Loucy (cell line): ENCODE data around the gene ZNRF1.

ENCODE experiments used
- H2AFZ ChIP-seq: fragments of 200-600 bp; sonication (generic); 2 replicates; pipeline ENCODE4 v1.6.0; 2016; ENCODE audit warnings: antibody characterized with exemption, mild to moderate bottlenecking, low read length, moderate library complexity
- H3F3A ChIP-seq: fragments of 200-600 bp; 2 replicates; pipeline ENCODE4 v1.6.0; 2016; ENCODE audit warnings: antibody characterized with exemption, low read depth, mild to moderate bottlenecking
- H3K27me3 ChIP-seq: fragments of 200-600 bp; sonication (generic); 2 replicates; pipeline ENCODE4 v1.6.1; 2014; ENCODE audit warnings: low read length, mild to moderate bottlenecking; ENCODE audit not compliant: insufficient read depth, poor library complexity, severe bottlenecking
- H3K36me3 ChIP-seq: fragments of 200-600 bp; sonication (generic); 2 replicates; pipeline ENCODE4 v1.6.1; 2016; ENCODE audit warnings: low read length; ENCODE audit not compliant: insufficient read depth
- H3K4me1 ChIP-seq: fragments of 200-600 bp; sonication (generic); 2 replicates; pipeline ENCODE4 v1.5.1; 2014; ENCODE audit warnings: low read length, mild to moderate bottlenecking; ENCODE audit not compliant: insufficient read depth, poor library complexity, severe bottlenecking
- H3K4me2 ChIP-seq: fragments of 200-600 bp; sonication (generic); 2 replicates; pipeline ENCODE4 v1.6.0; 2014; ENCODE audit warnings: antibody characterized with exemption, low read length, low read depth, mild to moderate bottlenecking; ENCODE audit not compliant: poor library complexity, severe bottlenecking
- H3K4me3 ChIP-seq: fragments of 200-600 bp; sonication (generic); 2 replicates; pipeline ENCODE4 v1.5.1; 2014; ENCODE audit warnings: low read length, mild to moderate bottlenecking, mixed read lengths; ENCODE audit not compliant: poor library complexity, severe bottlenecking
- H3K79me2 ChIP-seq: fragments of 200-600 bp; sonication (generic); 2 replicates; pipeline ENCODE4 v1.6.1; 2014; ENCODE audit warnings: low read length; ENCODE audit not compliant: insufficient read depth
- H3K9ac ChIP-seq: fragments of 200-600 bp; sonication (generic); 2 replicates; pipeline ENCODE4 v1.6.0; 2014; ENCODE audit warnings: mild to moderate bottlenecking, low read depth, low read length, moderate library complexity; ENCODE audit not compliant: poor library complexity, severe bottlenecking
- H3K9me2 ChIP-seq: fragments of 200-600 bp; sonication (generic); replicated peaks from 2 replicates; pipeline ENCODE4 v1.6.1; 2016; ENCODE audit warnings: low read depth, low read length, mixed read lengths
- H3K9me3 ChIP-seq: fragments of 200-600 bp; sonication (generic); 2 replicates; pipeline ENCODE4 v1.6.1; 2014; ENCODE audit warnings: mild to moderate bottlenecking, antibody characterized with exemption, low read length, low read depth; ENCODE audit not compliant: insufficient read depth
- H4K20me1 ChIP-seq: fragments of 200-600 bp; sonication (generic); 2 replicates; pipeline ENCODE4 v1.6.0; 2014; ENCODE audit warnings: antibody characterized with exemption, low read length, mild to moderate bottlenecking; ENCODE audit not compliant: insufficient read depth, poor library complexity, severe bottlenecking
- EZH2phosphoT487 ChIP-seq: fragments of 200-600 bp; IDR thresholded peaks from 2 replicates; pipeline ENCODE4 v1.6.1; 2018; ENCODE audit warnings: antibody characterized with exemption, mild to moderate bottlenecking, moderate library complexity, borderline replicate concordance
- TF ChIP-seq, protein P1 (sequence below): fragments of 200-600 bp; sonication (generic); conservative IDR thresholded peaks from 2 replicates; pipeline ENCODE4 v1.5.1; 2014; ENCODE audit warnings: mild to moderate bottlenecking, antibody characterized with exemption, low read length

ZNRF1 gene

DNA sequence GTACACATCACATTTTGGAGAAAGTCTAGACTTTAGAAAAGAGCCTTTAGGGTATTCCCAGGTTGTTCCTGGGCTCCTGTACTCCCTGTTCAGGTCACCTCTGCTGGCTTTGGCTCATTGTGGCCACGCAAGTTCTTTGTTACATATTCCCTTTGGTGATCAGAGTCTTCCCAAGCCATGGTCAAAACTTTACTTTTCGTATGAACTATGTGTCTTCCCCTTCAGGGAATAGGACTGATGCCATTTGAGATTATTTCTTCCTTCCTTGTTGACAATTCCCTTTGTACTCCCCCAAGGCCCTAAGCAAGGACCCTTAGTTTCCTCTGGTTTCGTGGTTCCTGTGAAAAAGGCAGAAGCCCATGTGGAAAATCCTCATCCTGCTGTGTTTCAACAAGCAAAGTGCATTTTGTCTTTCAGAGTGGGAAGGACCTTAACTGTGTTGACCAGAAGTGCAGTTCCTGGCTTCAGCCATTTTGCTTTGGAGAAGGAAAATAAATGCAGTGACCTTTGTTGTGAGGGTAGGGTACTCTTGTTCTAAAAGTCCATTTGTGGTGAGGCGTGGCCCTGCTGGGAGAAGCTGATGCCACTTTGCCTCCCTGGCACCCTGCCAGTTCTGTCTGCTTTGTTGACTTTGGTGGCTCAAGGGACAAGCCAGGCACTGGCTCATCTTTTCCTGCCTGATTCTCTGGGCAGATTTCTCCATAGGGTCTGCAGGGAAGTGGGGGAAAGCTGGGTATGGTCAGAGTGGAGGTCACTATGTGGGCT lies 55.1 kb downstream of the ZNRF1 start:
- H3K4me1 ChIP-seq, result peaks cover 49% of the 10 kb centered on the region
- H3K27me3 ChIP-seq, result no peaks in the 10 kb centered on the region
- no peaks in the 10 kb centered on the region for H3K9me2 ChIP-seq
- peak overlapping the region; percentile 22 for H3K9ac ChIP-seq
- H3K4me3 ChIP-seq, result no peak overlapping the region
- peaks cover 90% of the 10 kb centered on the region for H4K20me1 ChIP-seq
- H3K4me2 ChIP-seq, result peak overlapping the region; percentile 37
- no peaks in the 10 kb centered on the region for H3F3A ChIP-seq
- H3K79me2 ChIP-seq, result peaks cover 100% of the 10 kb centered on the region
- no peaks in the 10 kb centered on the region for H3K9me3 ChIP-seq
- no peak overlapping the region for H2AFZ ChIP-seq
- peaks cover 59% of the 10 kb centered on the region; the same call in 1 of the 2 replicates for H3K36me3 ChIP-seq
- TF ChIP-seq EZH2phosphoT487, result no peak
- TF ChIP-seq, protein P1, sequence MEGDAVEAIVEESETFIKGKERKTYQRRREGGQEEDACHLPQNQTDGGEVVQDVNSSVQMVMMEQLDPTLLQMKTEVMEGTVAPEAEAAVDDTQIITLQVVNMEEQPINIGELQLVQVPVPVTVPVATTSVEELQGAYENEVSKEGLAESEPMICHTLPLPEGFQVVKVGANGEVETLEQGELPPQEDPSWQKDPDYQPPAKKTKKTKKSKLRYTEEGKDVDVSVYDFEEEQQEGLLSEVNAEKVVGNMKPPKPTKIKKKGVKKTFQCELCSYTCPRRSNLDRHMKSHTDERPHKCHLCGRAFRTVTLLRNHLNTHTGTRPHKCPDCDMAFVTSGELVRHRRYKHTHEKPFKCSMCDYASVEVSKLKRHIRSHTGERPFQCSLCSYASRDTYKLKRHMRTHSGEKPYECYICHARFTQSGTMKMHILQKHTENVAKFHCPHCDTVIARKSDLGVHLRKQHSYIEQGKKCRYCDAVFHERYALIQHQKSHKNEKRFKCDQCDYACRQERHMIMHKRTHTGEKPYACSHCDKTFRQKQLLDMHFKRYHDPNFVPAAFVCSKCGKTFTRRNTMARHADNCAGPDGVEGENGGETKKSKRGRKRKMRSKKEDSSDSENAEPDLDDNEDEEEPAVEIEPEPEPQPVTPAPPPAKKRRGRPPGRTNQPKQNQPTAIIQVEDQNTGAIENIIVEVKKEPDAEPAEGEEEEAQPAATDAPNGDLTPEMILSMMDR, result no peak

DNA sequence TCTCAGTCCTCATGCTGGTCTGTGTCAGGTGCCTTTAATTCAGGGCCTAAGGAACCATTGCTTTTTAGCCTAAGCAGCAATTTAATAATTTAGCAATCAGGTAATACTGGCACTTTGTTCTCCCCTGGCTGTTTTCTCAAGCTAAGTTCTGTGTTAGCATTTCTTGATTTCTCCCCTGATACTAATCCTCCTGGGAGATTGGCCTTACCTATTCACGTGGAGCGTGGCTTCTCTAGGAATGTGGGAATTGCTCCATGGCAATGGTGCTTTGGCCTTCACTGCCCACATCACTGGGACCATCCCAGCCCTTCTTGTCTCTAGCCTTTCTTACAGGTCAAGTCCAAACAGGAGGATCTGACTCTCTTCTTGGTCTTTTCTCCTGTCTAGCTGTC lies 55.7 kb downstream of the ZNRF1 start:
- Histone ChIP-seq H3K27me3 (no peaks in the 10 kb centered on the region), H3K4me1 (peaks cover 49% of the 10 kb centered on the region), H3K9me3 (no peaks in the 10 kb centered on the region), H3F3A (no peaks in the 10 kb centered on the region), H2AFZ (no peak overlapping the region), H3K4me2 (peak overlapping the region; percentile 37), H3K79me2 (peaks cover 100% of the 10 kb centered on the region), H3K4me3 (no peak overlapping the region), H3K36me3 (peaks cover 56% of the 10 kb centered on the region; the same call in 1 of the 2 replicates), H3K9ac (peak overlapping the region; percentile 22), H3K9me2 (no peaks in the 10 kb centered on the region), H4K20me1 (peaks cover 88% of the 10 kb centered on the region)
- no peak for TF ChIP-seq EZH2phosphoT487
- TF ChIP-seq, protein P1, result no peak

DNA sequence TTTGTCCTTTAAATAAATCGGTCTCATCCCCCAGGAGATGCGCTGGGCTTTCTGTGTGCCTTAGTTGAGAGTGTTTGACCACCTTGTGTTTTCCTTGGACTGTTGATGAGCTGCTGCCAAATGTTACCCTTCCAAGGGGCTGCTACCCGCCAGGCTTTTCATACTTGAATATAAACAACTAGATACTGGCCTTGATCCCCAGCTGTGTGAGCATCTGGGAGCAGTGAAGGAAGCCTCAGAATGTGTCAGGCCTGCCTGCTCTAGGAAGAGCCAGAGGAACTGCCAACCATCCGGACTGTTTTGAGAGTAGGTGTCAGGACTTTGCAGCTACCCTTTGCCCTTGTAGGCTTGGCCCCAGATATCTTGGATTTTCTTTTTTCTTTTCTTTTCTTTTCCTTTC lies 60.0 kb downstream of the ZNRF1 start:
- Histone ChIP-seq H3K4me1 (peaks cover 53% of the 10 kb centered on the region), H3K9me2 (no peaks in the 10 kb centered on the region), H3K4me3 (no peak overlapping the region), H4K20me1 (peaks cover 97% of the 10 kb centered on the region), H3K27me3 (no peaks in the 10 kb centered on the region), H3K36me3 (peaks cover 48% of the 10 kb centered on the region; the same call in 1 of the 2 replicates), H3K9ac (no peak overlapping the region), H3K4me2 (no peak overlapping the region), H3F3A (no peaks in the 10 kb centered on the region), H3K79me2 (peaks cover 100% of the 10 kb centered on the region), H2AFZ (no peak overlapping the region), H3K9me3 (no peaks in the 10 kb centered on the region)
- TF ChIP-seq, protein P1, result no peak
- TF ChIP-seq EZH2phosphoT487, result no peak
